Activated CD8-positive, alpha-beta memory T cell treated with anti-CD3 and anti-CD28 coated beads, Interleukin-2, amount 50 U/mL, for 4 hours (primary cell): ENCODE data around the gene SLX4IP.
"Not testable (repeated sequence)": the region's sequence is repeated elsewhere in the genome, so short reads cannot be mapped to it uniquely, and the experiment has no call there.

ENCODE experiments used
- DNase-seq: peaks from one replicate; pipeline ENCODE4 v3.0.0-alpha.2; 2020

SLX4IP gene

GRCh38 chr20:10611357-10611756 is 176.3 kb downstream of the SLX4IP start:
- no peak for DNase-seq

- DNase-seq = not testable (repeated sequence)
Observed at GRCh38 chr20:10613426-10613825, 178.3 kb downstream of the SLX4IP start.

GRCh38 chr20:10613911-10614310 is 178.8 kb downstream of the SLX4IP start:
- DNase-seq = no peak

- no peak for DNase-seq
Observed at GRCh38 chr20:10616212-10616611, 181.1 kb downstream of the SLX4IP start.

- not testable (repeated sequence) for DNase-seq
Observed at GRCh38 chr20:10617549-10618133, 182.5 kb downstream of the SLX4IP start.

GRCh38 chr20:10618611-10619245 is 183.6 kb downstream of the SLX4IP start:
- no peak for DNase-seq

- no peak for DNase-seq
Observed at GRCh38 chr20:10619427-10619826, 184.3 kb downstream of the SLX4IP start.

GRCh38 chr20:10621149-10621548 is 186.0 kb downstream of the SLX4IP start:
- no peak for DNase-seq

- no peak for DNase-seq
Observed at GRCh38 chr20:10622657-10623418, 187.7 kb downstream of the SLX4IP start.

GRCh38 chr20:10625641-10626040 is 190.5 kb downstream of the SLX4IP start:
- no peak for DNase-seq

GRCh38 chr20:10626896-10627295 is 191.8 kb downstream of the SLX4IP start:
- DNase-seq = no peak

- no peak for DNase-seq
Observed at GRCh38 chr20:10629946-10630650, 195.0 kb downstream of the SLX4IP start.

GRCh38 chr20:10631126-10631525 is 196.0 kb downstream of the SLX4IP start:
- DNase-seq = no peak

- DNase-seq = no peak
Observed at GRCh38 chr20:10632721-10633509, 197.8 kb downstream of the SLX4IP start.

- DNase-seq = no peak
Observed at GRCh38 chr20:10633718-10634117, 198.6 kb downstream of the SLX4IP start.

- no peak for DNase-seq
Observed at GRCh38 chr20:10634211-10634610, 199.1 kb downstream of the SLX4IP start.

GRCh38 chr20:10634683-10635411 is 199.7 kb downstream of the SLX4IP start:
- DNase-seq = no peak

GRCh38 chr20:10635476-10636208 is 200.5 kb downstream of the SLX4IP start:
- no peak for DNase-seq

GRCh38 chr20:10636326-10636818 is 201.3 kb downstream of the SLX4IP start:
- DNase-seq = no peak

GRCh38 chr20:10637031-10637559 is 202.0 kb downstream of the SLX4IP start:
- no peak for DNase-seq

- DNase-seq = no peak
Observed at GRCh38 chr20:10637563-10637962, 202.5 kb downstream of the SLX4IP start.
